GM21717 (cell line): Measurements from ENCODE around the gene NSUN7.
A peak's percentile ranks its signal among the peaks of the same experiment; 100 is the strongest.
"Not testable (repeated sequence)": the region's sequence is repeated elsewhere in the genome, so short reads cannot be mapped to it uniquely, and the experiment has no call there.

Source experiments
- ATAC-seq: cut with Tn5 transposase; IDR thresholded peaks from one replicate; pipeline ENCODE4 v1.9.1; 2021; ENCODE audit warnings: mild to moderate bottlenecking, moderate library complexity; ENCODE audit not compliant: unreplicated experiment

The NSUN7 gene

GRCh38 chr4:40812386-40812785, 62.6 kb downstream of the NSUN7 start:
- ATAC-seq: no peak

GRCh38 chr4:40812856-40813255, 63.1 kb downstream of the NSUN7 start:
- ATAC-seq: no peak

- not testable (repeated sequence) for ATAC-seq
These were observed 67.4 kb downstream of the NSUN7 start for GRCh38 chr4:40817157-40817556.

GRCh38 chr4:40820101-40820500, 70.3 kb downstream of the NSUN7 start:
- ATAC-seq: no peak

- ATAC-seq: no peak
These were observed 72.8 kb downstream of the NSUN7 start for GRCh38 chr4:40822420-40823166.

GRCh38 chr4:40825014-40825838, 75.5 kb downstream of the NSUN7 start:
- ATAC-seq: no peak

GRCh38 chr4:40826821-40827220, 77.1 kb downstream of the NSUN7 start:
- ATAC-seq: no peak

GRCh38 chr4:40827758-40828157, 78.0 kb downstream of the NSUN7 start:
- no peak for ATAC-seq

GRCh38 chr4:40828661-40829060, 78.9 kb downstream of the NSUN7 start:
- ATAC-seq: no peak

GRCh38 chr4:40829586-40829985, 79.8 kb downstream of the NSUN7 start:
- no peak for ATAC-seq

GRCh38 chr4:40831146-40831907, 81.6 kb downstream of the NSUN7 start:
- no peak for ATAC-seq

GRCh38 chr4:40832175-40832574, 82.4 kb downstream of the NSUN7 start:
- no peak for ATAC-seq

GRCh38 chr4:40833212-40833611, 83.5 kb downstream of the NSUN7 start:
- ATAC-seq: no peak

- no peak for ATAC-seq
These were observed 87.5 kb downstream of the NSUN7 start for GRCh38 chr4:40837094-40837870.

GRCh38 chr4:40838742-40839141, 89.0 kb downstream of the NSUN7 start:
- no peak for ATAC-seq

GRCh38 chr4:40840255-40840984, 90.7 kb downstream of the NSUN7 start:
- no peak for ATAC-seq

GRCh38 chr4:40840985-40841571, 91.3 kb downstream of the NSUN7 start:
- ATAC-seq: peak; percentile 79

- ATAC-seq: no peak
These were observed 92.6 kb downstream of the NSUN7 start for GRCh38 chr4:40842318-40842717.

GRCh38 chr4:40842725-40843423, 93.1 kb downstream of the NSUN7 start:
- no peak for ATAC-seq
